Measurements from ENCODE around the gene MTA1.

The MTA1 gene

GRCh38 chr14:105421723-105422615, 2.3 kb downstream of the MTA1 start:
- FAIRE-seq (no peak), DNase-seq (ENCODE audit: insufficient read length, low spot score) (no peak)
- TF ChIP-seq CTCF (IDR thresholded peaks at IDR 0.05; ENCODE audit: insufficient read depth, missing control alignments): no peak

GRCh38 chr14:105422695-105423487, 3.3 kb downstream of the MTA1 start:
- FAIRE-seq (no peak), DNase-seq (ENCODE audit: insufficient read length, low spot score) (no peak)
- TF ChIP-seq CTCF (IDR thresholded peaks at IDR 0.05; ENCODE audit: insufficient read depth, missing control alignments): no peak

GRCh38 chr14:105423488-105424195, 4.0 kb downstream of the MTA1 start:
- no peak for TF ChIP-seq CTCF (IDR thresholded peaks at IDR 0.05; ENCODE audit: insufficient read depth, missing control alignments)
- FAIRE-seq: no peak

GRCh38 chr14:105424861-105425260, 5.2 kb downstream of the MTA1 start:
- DNase-seq (ENCODE audit: insufficient read length, low spot score) (no peak), FAIRE-seq (no peak)
- TF ChIP-seq CTCF (IDR thresholded peaks at IDR 0.05; ENCODE audit: insufficient read depth, missing control alignments): no peak

More at GRCh38 chr14:105423488-105424195, 4.0 kb downstream of the MTA1 start:
- no peak for DNase-seq (ENCODE audit: insufficient read length, low spot score)

GRCh38 chr14:105425823-105426247, 6.2 kb downstream of the MTA1 start:
- FAIRE-seq: no peak
- TF ChIP-seq CTCF (IDR thresholded peaks at IDR 0.05; ENCODE audit: insufficient read depth, missing control alignments): no peak
- DNase-seq (ENCODE audit: insufficient read length, low spot score): no peak

GRCh38 chr14:105426416-105427130, 6.9 kb downstream of the MTA1 start:
- FAIRE-seq: no peak

More at GRCh38 chr14:105426416-105427130, 6.9 kb downstream of the MTA1 start:
- no peak for DNase-seq (ENCODE audit: insufficient read length, low spot score)
- TF ChIP-seq CTCF (IDR thresholded peaks at IDR 0.05; ENCODE audit: insufficient read depth, missing control alignments): no peak
